HepG2 (cell line): ENCODE results near the gene CPED1. TPM values are rescaled to one million over a fixed set of nuclear protein-coding genes. Genes with fewer than 3 reads are reported as not detected.

Experiments
- ATAC-seq: fragments of 200-7000 bp; cut with Tn5 transposase; 3 replicates; pipeline ENCODE4 v1.9.1; 2020; ENCODE audit warnings: mild to moderate bottlenecking, moderate library complexity
- BruUV-seq: library from RNA; stranded (reverse); fragments of 400-500 nt; replicated peaks from 2 replicates; lab custom pipeline; 2021; lab: Mats Ljungman, UMichigan
- CTCF ChIA-PET: fragments of 300-600 bp; formaldehyde crosslinking; extraction: SDS; loops from one replicate; lab custom pipeline; 2021; ENCODE audit warnings: low total read pairs, inconsistent platforms, low intra/inter-chr PET ratio; lab: Yijun Ruan, JAX
- POLR2A ChIA-PET: fragments of 350-600 bp; sonication (Branson Sonifier 250); formaldehyde crosslinking; loops from one replicate; lab custom pipeline; 2020; ENCODE audit warnings: antibody characterized with exemption, inconsistent platforms; lab: Yijun Ruan, JAX
- DNase-seq: peaks from one replicate; pipeline ENCODE4 v3.0.0-alpha.2; 2015; ENCODE audit warnings: low spot score
- FAIRE-seq: peaks from 3 replicates; lab custom pipeline; 2011; peaks lifted over from hg19 to GRCh38; lab: Jason Lieb, UNC
- H2AFZ ChIP-seq: one replicate; pipeline ENCODE4 v1.6.1; 2011; ENCODE audit warnings: low read length, inconsistent platforms
- H3K27ac ChIP-seq: fragments of 300-600 bp; 3 replicates; pipeline ENCODE4 v1.8.0; 2011; ENCODE audit warnings: mixed run types, mild to moderate bottlenecking, mixed read lengths, low read length, inconsistent platforms; ENCODE audit not compliant: insufficient read depth; ENCODE audit errors: extremely low read length
- H3K27me3 ChIP-seq, 2 experiments: fragments of 200-600 bp in 1 of 2; 2 replicates in 1 of 2; 3 replicates in 1 of 2; pipeline versions ENCODE4 v1.6.0 to v1.8.0; 2011; ENCODE audit warnings: low read length in 2 of 2, mild to moderate bottlenecking in 2 of 2, moderate library complexity in 2 of 2, inconsistent platforms in 1 of 2; ENCODE audit not compliant: insufficient read depth in 2 of 2, control insufficient read depth in 1 of 2
- H3K36me3 ChIP-seq, 2 experiments: fragments of 200-600 bp in 1 of 2; replicated peaks in 1 of 2; 2 replicates in 1 of 2; 3 replicates in 1 of 2; pipeline versions ENCODE4 v1.5.1 to v1.8.0; 2011; ENCODE audit warnings: low read length in 2 of 2, inconsistent platforms in 1 of 2; ENCODE audit not compliant: insufficient read depth in 2 of 2, control insufficient read depth in 1 of 2
- H3K4me1 ChIP-seq: 2 replicates; pipeline ENCODE4 v1.5.1; 2012; ENCODE audit warnings: low read length, inconsistent platforms; ENCODE audit not compliant: insufficient read depth
- H3K4me2 ChIP-seq: 2 replicates; pipeline ENCODE4 v1.6.0; 2011; ENCODE audit warnings: low read depth, low read length, inconsistent platforms
- H3K4me3 ChIP-seq, 3 experiments: fragments of 200-600 bp in 1 of 3; sonication (generic), shearing (Covaris generic) in 1 of 3; replicated peaks in 1 of 3; 2 replicates each; pipeline ENCODE4 v1.5.1; 2011 to 2016; ENCODE audit warnings: low read length in 3 of 3, inconsistent platforms in 2 of 3, low read depth in 2 of 3, mild to moderate bottlenecking in 2 of 3, control low read depth in 1 of 3, mixed read lengths in 1 of 3; ENCODE audit not compliant: insufficient read depth in 1 of 3
- H3K79me2 ChIP-seq: one replicate; pipeline ENCODE4 v1.6.1; 2011; ENCODE audit warnings: low read length, inconsistent platforms; ENCODE audit not compliant: insufficient read depth
- H3K9ac ChIP-seq: 2 replicates; pipeline ENCODE4 v1.6.0; 2011; ENCODE audit warnings: mild to moderate bottlenecking, low read depth, low read length, inconsistent platforms; ENCODE audit not compliant: insufficient read depth
- H3K9me3 ChIP-seq: 2 replicates; pipeline ENCODE4 v1.5.1; 2012; ENCODE audit warnings: mild to moderate bottlenecking, low read length
- H4K20me1 ChIP-seq: 2 replicates; pipeline ENCODE4 v1.6.0; 2011; ENCODE audit warnings: inconsistent platforms, mild to moderate bottlenecking, low read length, moderate library complexity; ENCODE audit not compliant: insufficient read depth
- CBFB ChIP-seq: sonication (generic); formaldehyde crosslinking; IDR thresholded peaks from 2 replicates; pipeline ENCODE4 v1.4.0; 2020; ENCODE audit warnings: missing genetic modification reagents
- GATA4 ChIP-seq: sonication (generic); IDR thresholded peaks from 2 replicates; pipeline ENCODE4 v1.6.1; 2016; ENCODE audit warnings: antibody characterized with exemption, low read depth, borderline replicate concordance
- ZNF790 ChIP-seq: sonication (generic); formaldehyde crosslinking; IDR thresholded peaks from 2 replicates; pipeline ENCODE4 v1.8.0; 2022; ENCODE audit warnings: missing genetic modification reagents, mild to moderate bottlenecking, borderline replicate concordance
- in situ Hi-C: cut with HindIII; loops from 2 replicates; pipeline ENCODE4 v1.10.0; 2017; ENCODE audit warnings: low pct_unique_long_range_greater_than_20kb; ENCODE audit not compliant: extremely low pct_ligation_motif_present
- intact Hi-C: fragments of 100-400 bp; cut with micrococcal nuclease; formaldehyde crosslinking; loops from one replicate; pipeline ENCODE4 v1.10.0; 2022; ENCODE audit not compliant: unreplicated experiment
- polyA plus RNA-seq, 8 experiments: library from polyadenylated mRNA; depleted of rRNA in 3 of 8; stranded (reverse) in 7 of 8; unstranded in 1 of 8; fragments of >200 nt; fragmentation: Illumina TruSeq in 4 of 8; extraction: Trizol in 4 of 8; gene quantifications; 2 replicates each; pipeline versions ENCODE4 v1.2.1 to v1.2.3, GENCODE V29; 2011 to 2016; ENCODE audit warnings: low read depth in 4 of 8, missing spikeins in 1 of 8, mixed read lengths in 1 of 8; ENCODE audit not compliant: insufficient read depth in 1 of 8
- total RNA-seq, 5 experiments: library from RNA; depleted of rRNA; stranded (reverse); fragments of >200 nt; fragmentation: Illumina TruSeq; extraction: Trizol; gene quantifications; 2 replicates each; pipeline ENCODE4 v1.2.3, GENCODE V29; 2016; ENCODE audit warnings: low read depth in 1 of 5
- TF ChIP-seq, protein P1 (sequence below): sonication (generic); formaldehyde crosslinking; IDR thresholded peaks from 2 replicates; pipeline ENCODE4 v1.8.0; 2022; ENCODE audit warnings: low read depth, missing genetic modification reagents
- TF ChIP-seq, protein P2 (sequence below): sonication (generic); formaldehyde crosslinking; IDR thresholded peaks from 2 replicates; pipeline ENCODE4 v1.4.0; 2020; ENCODE audit warnings: mild to moderate bottlenecking, missing genetic modification reagents
- TF ChIP-seq, protein P3 (sequence below): sonication (generic); formaldehyde crosslinking; IDR thresholded peaks from 2 replicates; pipeline ENCODE4 v1.9.0; 2021; ENCODE audit warnings: missing genetic modification reagents, borderline replicate concordance
- TF ChIP-seq, protein P4 (sequence below): sonication (generic); formaldehyde crosslinking; IDR thresholded peaks from 2 replicates; pipeline ENCODE4 v1.4.0; 2020; ENCODE audit warnings: mild to moderate bottlenecking, low read depth, missing genetic modification reagents
- TF ChIP-seq, protein P5 (sequence below): sonication (generic); formaldehyde crosslinking; IDR thresholded peaks from 2 replicates; pipeline ENCODE4 v1.9.0; 2022; ENCODE audit warnings: low read depth, missing genetic modification reagents

The CPED1 gene
- total and polyA plus RNA-seq, 2 of the 13 experiments (the other 11 are each of a cell fraction or from before 2014, with no cell fraction given) = 11.5 to 27.0 TPM

DNA sequence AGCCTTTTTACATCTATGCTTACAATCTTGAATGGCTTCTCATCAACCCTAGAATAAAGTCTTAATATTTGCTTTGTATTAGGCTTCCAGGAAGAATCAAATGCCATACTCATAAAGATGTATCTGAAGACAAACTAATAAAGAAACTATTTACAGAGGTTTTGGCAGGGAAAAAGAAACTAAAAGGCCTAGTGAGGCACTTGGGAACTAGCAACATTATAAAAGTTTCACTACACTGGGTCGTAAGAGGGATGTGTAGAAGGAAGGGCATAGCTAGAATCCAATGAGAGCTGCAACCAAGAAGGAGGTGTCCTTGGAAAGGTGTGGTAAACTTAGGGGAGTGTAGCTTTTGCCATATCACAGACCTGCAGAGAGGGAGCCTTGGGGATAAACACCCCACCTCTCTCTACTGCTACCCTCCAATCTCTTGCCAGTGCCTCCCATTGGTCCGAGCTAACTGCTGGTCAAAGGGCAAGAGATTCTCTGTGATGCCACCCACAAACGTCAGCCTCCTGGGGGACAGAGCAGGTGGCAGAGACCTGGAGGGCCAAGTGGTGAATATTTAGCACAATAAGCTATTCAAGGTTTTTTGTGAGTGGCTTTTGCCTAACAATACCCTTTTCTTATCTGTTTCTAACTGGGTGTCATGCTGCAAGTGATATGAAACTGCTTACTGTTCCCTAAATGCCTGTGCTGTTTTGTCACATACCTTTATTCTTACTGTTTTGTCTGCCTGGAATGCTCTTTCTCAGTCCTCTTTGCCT lies 60.7 kb downstream of the CPED1 start (continued):
- TF ChIP-seq, protein P1, sequence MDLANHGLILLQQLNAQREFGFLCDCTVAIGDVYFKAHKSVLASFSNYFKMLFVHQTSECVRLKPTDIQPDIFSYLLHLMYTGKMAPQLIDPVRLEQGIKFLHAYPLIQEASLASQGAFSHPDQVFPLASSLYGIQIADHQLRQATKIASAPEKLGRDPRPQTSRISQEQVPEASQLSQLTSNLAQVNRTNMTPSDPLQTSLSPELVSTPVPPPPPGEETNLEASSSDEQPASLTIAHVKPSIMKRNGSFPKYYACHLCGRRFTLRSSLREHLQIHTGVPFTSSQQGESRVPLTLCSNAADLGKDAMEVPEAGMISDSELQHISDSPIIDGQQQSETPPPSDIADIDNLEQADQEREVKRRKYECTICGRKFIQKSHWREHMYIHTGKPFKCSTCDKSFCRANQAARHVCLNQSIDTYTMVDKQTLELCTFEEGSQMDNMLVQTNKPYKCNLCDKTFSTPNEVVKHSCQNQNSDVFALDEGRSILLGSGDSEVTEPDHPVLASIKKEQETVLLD (CRISPR knock-in tag) = no peak
- TF ChIP-seq, protein P2, sequence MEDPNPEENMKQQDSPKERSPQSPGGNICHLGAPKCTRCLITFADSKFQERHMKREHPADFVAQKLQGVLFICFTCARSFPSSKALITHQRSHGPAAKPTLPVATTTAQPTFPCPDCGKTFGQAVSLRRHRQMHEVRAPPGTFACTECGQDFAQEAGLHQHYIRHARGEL (CRISPR knock-in tag) = no peak
- TF ChIP-seq, protein P3, sequence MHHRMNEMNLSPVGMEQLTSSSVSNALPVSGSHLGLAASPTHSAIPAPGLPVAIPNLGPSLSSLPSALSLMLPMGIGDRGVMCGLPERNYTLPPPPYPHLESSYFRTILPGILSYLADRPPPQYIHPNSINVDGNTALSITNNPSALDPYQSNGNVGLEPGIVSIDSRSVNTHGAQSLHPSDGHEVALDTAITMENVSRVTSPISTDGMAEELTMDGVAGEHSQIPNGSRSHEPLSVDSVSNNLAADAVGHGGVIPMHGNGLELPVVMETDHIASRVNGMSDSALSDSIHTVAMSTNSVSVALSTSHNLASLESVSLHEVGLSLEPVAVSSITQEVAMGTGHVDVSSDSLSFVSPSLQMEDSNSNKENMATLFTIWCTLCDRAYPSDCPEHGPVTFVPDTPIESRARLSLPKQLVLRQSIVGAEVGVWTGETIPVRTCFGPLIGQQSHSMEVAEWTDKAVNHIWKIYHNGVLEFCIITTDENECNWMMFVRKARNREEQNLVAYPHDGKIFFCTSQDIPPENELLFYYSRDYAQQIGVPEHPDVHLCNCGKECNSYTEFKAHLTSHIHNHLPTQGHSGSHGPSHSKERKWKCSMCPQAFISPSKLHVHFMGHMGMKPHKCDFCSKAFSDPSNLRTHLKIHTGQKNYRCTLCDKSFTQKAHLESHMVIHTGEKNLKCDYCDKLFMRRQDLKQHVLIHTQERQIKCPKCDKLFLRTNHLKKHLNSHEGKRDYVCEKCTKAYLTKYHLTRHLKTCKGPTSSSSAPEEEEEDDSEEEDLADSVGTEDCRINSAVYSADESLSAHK (CRISPR knock-in tag) = no peak
- TF ChIP-seq GATA4 (no peak), CBFB (CRISPR knock-in tag) (no peak), ZNF790 (CRISPR knock-in tag) (no peak)

DNA sequence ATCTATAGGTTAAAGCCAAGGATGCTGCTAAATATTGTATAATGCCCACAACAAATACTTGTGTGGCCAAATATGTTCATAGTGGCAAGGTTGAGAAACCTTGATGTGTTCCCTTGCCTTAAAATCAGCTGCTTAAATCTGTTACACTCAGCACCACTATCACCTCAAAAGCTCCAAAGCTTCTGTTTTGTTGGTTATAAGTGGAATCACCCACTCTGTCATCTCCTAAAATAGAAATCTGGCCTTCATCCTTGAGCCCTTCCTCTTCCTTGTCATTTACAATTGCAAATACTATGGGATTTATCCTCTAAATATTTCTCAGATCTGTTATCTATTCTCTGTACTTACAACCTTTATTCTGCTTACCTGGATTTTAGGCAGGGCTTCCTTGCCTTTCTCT lies 61.4 kb downstream of the CPED1 start:
- H3K4me3 ChIP-seq = no peak overlapping the region
- H3K9ac ChIP-seq = no peak overlapping the region
- no peaks in the 10 kb centered on the region for H3K79me2 ChIP-seq
- ChIA-PET CTCF (no interaction called here), POLR2A (interaction anchor here (0.7 kb wide), 1 partner anchor 12 kb away, joined by 3 read pairs; no protein-coding TSS in a partner anchor)
- no peaks in the 10 kb centered on the region for H3K36me3 ChIP-seq
- H3K27ac ChIP-seq = no peak overlapping the region
- TF ChIP-seq, protein P4, sequence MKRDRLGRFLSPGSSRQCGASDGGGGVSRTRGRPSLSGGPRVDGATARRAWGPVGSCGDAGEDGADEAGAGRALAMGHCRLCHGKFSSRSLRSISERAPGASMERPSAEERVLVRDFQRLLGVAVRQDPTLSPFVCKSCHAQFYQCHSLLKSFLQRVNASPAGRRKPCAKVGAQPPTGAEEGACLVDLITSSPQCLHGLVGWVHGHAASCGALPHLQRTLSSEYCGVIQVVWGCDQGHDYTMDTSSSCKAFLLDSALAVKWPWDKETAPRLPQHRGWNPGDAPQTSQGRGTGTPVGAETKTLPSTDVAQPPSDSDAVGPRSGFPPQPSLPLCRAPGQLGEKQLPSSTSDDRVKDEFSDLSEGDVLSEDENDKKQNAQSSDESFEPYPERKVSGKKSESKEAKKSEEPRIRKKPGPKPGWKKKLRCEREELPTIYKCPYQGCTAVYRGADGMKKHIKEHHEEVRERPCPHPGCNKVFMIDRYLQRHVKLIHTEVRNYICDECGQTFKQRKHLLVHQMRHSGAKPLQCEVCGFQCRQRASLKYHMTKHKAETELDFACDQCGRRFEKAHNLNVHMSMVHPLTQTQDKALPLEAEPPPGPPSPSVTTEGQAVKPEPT (CRISPR knock-in tag) = no peak
- TF ChIP-seq, protein P5, sequence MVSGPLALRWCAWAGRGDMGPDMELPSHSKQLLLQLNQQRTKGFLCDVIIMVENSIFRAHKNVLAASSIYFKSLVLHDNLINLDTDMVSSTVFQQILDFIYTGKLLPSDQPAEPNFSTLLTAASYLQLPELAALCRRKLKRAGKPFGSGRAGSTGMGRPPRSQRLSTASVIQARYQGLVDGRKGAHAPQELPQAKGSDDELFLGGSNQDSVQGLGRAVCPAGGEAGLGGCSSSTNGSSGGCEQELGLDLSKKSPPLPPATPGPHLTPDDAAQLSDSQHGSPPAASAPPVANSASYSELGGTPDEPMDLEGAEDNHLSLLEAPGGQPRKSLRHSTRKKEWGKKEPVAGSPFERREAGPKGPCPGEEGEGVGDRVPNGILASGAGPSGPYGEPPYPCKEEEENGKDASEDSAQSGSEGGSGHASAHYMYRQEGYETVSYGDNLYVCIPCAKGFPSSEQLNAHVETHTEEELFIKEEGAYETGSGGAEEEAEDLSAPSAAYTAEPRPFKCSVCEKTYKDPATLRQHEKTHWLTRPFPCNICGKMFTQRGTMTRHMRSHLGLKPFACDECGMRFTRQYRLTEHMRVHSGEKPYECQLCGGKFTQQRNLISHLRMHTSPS = no peak
- H3K4me2 ChIP-seq = no peak overlapping the region
- BruUV-seq = no TSS peak
- H3K27me3 ChIP-seq = no peaks in the 10 kb centered on the region
- no peak for ATAC-seq
- no peaks in the 10 kb centered on the region for H4K20me1 ChIP-seq
- no peak for DNase-seq
- H3K9me3 ChIP-seq = no peaks in the 10 kb centered on the region
- intact Hi-C loops = no loop called here
- in situ Hi-C loops = no loop called here
- no peaks in the 10 kb centered on the region for H3K4me1 ChIP-seq
- no peak overlapping the region for H2AFZ ChIP-seq
- FAIRE-seq = no peak
